Fibroblast of mammary gland (primary cell): ENCODE results near the gene OR9Q2.

Source experiments
- DNase-seq: peaks from one replicate; pipeline ENCODE4 v3.0.0-alpha.2; 2010; ENCODE audit warnings: low read depth
- H3K4me3 ChIP-seq: 2 replicates; pipeline ENCODE4 v1.5.1; 2011; ENCODE audit warnings: low read depth, mild to moderate bottlenecking, low read length, moderate library complexity; ENCODE audit not compliant: control insufficient read depth
- CTCF ChIP-seq: conservative IDR thresholded peaks from 2 replicates; pipeline ENCODE4 v1.5.1; 2011; ENCODE audit warnings: low read depth, low read length, inconsistent platforms; ENCODE audit not compliant: control insufficient read depth, insufficient read depth

The OR9Q2 gene

GRCh38 chr11:58188770-58189169, at the start of gene OR9Q2:
Gene OR9Q2 (plus strand): TSS chr11:58189070. CDS start chr11:58190491, 1,421 bp downstream.
- no peak for TF ChIP-seq CTCF
- H3K4me3 ChIP-seq: no peak within 1 kb of the TSS
- no peak for DNase-seq

- no peak for TF ChIP-seq CTCF
- DNase-seq: no peak
- H3K4me3 ChIP-seq: no peak overlapping the region
Measured at GRCh38 chr11:58142761-58143160, 46.1 kb upstream of the OR9Q2 start.

GRCh38 chr11:58152781-58153180, 36.1 kb upstream of the OR9Q2 start:
- TF ChIP-seq CTCF: no peak
- no peak for DNase-seq
- no peak overlapping the region for H3K4me3 ChIP-seq

GRCh38 chr11:58164389-58164788, 24.5 kb upstream of the OR9Q2 start:
- TF ChIP-seq CTCF: no peak
- no peak overlapping the region for H3K4me3 ChIP-seq
- no peak for DNase-seq

GRCh38 chr11:58164990-58165389, 23.9 kb upstream of the OR9Q2 start:
- no peak for DNase-seq
- TF ChIP-seq CTCF: no peak
- H3K4me3 ChIP-seq: no peak overlapping the region

GRCh38 chr11:58165504-58166106, 23.3 kb upstream of the OR9Q2 start:
- H3K4me3 ChIP-seq: no peak overlapping the region
- no peak for TF ChIP-seq CTCF
- no peak for DNase-seq

GRCh38 chr11:58177409-58178054, 11.3 kb upstream of the OR9Q2 start:
- no peak for DNase-seq
- no peak overlapping the region for H3K4me3 ChIP-seq
- no peak for TF ChIP-seq CTCF
